ENCODE measurements around the gene TRPM3. TPM values are rescaled to one million over a fixed set of nuclear protein-coding genes. Genes with fewer than 3 reads are reported as not detected.
"Not testable (repeated sequence)": the region's sequence is repeated elsewhere in the genome, so short reads cannot be mapped to it uniquely, and the experiment has no call there.

TRPM3 gene
- total RNA-seq, 2 experiments from 2014 or later = not detected

DNA sequence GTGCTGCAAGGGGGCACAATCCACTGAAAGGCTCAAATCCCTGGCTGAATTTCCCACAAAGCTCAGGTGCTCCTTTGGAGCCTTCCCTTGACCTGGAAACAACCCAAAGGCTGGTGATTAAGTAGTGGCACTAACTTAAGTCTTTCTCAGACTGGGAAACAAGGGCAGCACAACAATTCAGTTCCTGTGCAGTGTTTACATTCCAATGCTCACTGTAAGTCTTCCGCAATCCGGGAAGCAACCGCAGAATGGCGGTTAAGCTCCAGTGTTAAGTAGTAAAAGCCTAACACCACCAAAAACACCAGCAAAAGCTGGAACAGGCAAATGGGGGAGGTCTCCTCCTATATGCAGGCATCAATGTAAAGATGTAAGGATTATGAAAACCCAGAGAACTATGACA is 117.2 kb downstream of the TRPM3 start:
- ChIA-PET POLR2A (no interaction called here), CTCF (no interaction called here)

DNA sequence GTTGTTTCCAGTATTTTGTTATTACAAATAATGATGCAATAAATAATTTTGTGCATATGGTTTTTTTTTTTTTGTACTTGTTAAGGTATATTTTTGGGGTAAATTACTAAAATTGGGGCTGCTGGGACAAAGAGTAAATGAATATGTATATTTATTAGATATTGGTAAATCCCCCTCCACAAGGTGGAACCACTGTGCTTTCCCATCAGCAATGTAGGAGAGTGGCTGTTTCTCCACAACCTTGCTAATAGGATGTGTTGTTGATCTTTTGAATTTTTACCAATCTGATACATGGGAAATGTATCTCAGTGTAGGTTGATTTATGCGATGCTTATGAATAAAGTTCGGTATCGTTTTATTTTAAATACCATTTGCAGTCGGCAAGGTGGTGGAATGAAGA is 118.1 kb downstream of the TRPM3 start:
- POLR2A ChIA-PET = no interaction called here
- CTCF ChIA-PET = no interaction called here

DNA sequence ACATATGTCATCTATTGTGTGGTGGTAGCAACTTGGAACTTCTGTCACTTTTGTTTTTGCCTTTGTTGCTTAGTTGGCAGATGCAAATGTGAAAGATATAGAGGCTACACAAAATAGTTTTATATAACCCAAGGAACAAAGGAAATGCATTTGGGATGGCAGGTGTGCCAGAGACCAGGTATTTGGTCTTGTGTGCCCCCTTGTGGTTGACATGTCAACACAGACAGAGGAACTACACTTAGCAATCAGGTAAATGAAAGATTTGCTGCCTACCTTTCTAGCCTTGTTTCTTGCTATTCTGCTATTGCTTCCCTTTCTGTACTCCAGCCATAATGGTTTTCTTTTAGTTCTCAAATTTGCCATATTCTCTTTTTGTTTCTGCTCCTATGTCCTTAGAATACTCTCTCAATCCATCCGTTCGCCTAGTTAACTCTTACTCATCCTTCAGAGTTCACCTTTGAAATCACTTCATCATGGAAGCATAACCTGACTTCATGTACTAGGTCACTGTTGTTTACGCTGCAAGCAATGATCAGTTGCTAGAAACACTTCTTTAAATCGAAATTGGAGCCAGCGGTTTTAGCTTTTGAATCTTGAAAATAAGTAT is 119.5 kb downstream of the TRPM3 start:
- ChIA-PET CTCF (no interaction called here), POLR2A (no interaction called here)

DNA sequence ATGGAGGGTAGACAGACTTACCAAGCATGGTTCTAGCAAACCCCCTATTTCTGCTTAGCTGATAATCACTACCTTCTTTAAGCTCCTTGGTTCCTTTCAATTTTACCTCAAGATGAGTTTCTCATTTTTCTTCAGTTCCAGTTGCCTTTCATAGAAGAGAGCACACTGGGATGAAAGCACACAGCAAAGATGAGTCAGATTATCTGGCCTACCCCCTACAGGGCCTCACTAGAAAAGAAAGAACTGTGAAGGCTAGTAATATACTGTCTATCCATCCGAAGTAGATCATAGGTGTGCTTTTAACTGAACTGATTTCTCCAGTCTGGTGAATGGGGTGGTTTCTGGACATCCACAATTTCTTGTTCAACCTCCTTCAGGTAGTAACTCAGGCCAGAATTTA is 122.5 kb downstream of the TRPM3 start:
- ChIA-PET CTCF (no interaction called here), POLR2A (no interaction called here)

DNA sequence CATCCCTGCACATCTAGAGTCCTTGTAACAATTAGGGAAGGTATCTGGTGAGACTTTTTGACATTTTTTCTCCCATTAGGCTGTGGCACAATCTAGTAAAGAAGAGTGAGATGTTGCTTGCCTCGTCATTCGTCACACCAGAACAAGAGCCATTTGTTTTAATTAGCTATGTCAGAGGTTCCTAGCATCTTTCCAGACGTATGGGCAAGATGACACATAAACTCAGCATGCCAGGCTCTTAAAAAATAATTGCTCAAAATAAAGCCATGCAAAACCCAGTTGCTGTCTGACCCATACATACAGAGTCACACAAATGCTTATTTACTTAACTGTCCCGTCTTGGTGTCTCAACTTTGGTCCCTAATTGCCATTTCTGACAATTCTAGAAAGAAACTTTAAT is 125.9 kb downstream of the TRPM3 start:
- CTCF ChIA-PET = no interaction called here
- POLR2A ChIA-PET = no interaction called here

DNA sequence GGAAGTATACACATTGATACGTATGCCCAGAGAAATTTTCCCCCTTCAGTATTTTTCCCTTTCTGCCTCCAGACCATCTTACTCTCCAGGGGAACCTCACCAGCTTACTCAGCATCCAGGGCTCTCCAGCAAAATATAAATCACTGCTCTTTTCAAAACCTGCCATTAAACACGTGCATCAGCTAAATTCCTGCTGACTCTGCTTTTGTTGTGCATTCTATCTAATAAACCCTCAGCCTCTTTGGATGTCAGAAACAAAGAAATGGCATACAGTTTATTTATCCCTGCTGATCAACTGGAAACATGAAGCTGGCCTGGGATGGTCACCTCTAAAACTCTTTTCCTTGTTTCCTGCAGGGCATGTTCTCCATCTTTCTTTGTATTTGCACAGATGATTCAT is 126.8 kb downstream of the TRPM3 start:
- CTCF ChIA-PET = no interaction called here
- POLR2A ChIA-PET = no interaction called here

DNA sequence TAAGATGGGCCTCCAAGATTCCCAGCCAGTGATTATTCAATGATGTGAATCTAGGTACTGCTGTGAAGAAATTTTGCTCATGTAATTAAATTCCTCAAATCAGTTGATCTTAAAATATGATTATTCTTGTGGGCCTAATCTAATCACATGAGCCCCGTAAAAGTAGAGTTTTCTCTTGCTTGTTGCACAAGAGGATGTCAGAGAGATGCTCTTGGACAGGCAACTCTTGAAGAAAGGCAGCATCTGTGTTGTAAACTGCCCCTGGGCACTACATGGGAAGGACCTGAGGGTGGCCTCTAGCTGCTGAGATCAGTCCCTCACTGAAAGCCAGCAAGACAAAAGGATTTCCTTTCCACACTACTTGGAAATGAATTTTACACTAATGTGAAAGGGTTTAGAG is 132.9 kb downstream of the TRPM3 start:
- POLR2A ChIA-PET = no interaction called here
- CTCF ChIA-PET = interaction anchor here (1.2 kb wide), 1 partner anchor 43 kb away, joined by 3 read pairs; no protein-coding TSS in a partner anchor

DNA sequence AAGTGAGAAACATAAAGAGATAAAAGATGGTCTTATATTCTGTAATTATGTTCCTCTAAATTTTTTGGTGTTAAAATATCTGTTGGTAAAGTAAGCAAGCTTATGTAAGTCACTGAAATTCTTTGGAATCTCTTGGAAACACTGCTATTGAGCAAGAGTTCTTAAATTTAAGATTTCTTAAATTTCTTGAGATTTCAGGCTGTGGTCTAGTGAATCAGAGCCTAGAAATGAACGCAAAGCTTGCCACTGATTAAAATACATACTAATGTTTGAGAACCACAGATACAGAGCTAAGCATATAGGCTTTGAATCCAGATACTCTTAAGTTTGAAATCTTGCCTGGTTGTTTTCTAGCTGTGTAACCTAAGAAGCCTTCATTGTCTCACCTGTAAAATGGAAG is 133.4 kb downstream of the TRPM3 start:
- POLR2A ChIA-PET = no interaction called here
- CTCF ChIA-PET = no interaction called here

DNA sequence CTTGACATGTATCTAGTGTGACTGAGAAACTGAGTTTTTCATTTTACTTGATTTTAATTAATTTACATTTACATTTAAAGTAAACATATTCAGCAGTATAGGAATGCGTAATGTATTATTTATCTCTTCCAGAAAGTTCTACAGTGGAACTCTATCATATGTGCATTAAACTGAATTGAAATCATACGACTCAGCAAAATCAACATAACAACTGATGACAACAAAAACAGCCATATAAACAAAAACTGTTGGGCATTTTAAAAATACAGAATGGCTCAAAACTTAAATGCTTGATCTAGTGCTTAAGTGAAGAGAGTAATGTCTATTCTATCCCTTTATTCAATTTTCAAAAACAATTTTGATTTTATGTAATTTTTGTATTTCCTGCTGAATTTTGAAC is 134.4 kb downstream of the TRPM3 start:
- CTCF ChIA-PET = no interaction called here
- POLR2A ChIA-PET = no interaction called here

DNA sequence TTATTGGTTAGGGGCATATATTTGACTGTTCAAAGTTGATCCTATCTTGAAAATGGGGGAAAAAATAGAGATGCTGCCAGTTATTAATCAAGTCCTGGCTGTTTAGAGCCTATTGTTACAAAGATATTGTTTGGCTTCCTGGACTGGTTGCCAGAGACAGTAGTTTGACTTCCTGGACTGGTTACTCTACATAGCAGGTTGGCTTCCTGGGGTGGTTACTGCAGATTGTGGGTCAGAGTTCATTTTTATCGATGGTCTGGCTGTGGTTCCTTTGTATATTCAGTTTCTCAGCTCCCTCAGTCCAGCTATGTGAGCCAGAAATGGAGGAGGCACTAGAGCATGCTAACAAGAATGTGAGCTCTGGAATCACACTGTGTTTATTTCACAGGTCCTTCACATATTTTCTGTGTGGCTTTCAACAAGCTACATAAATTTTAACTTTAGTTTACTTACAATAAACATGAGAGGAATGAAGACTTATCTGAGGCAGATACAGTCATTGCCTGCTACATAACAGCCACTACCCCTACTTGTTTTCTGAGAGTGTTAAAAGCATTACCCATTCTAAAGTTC is 137.6 kb downstream of the TRPM3 start:
- ChIA-PET CTCF (no interaction called here), POLR2A (no interaction called here)

DNA sequence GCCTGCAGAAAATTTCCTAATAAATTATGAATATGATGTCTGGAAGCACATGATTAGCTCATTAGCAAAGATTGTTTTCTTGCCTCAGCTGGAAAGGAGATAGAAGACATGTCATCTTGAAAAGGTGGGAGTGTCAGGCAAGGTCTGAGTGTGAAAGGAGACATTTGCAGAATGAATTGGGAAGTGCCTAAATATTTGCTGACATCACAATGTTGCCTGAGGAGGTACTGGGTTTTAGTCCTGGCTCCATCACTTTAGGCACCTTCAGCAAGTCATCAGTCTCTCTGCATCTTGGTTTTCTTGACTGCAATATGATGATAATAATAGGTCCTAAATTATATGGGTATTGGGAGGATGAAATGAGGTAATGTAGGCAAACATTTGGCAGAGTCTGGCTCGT is 140.1 kb downstream of the TRPM3 start:
- POLR2A ChIA-PET = no interaction called here
- CTCF ChIA-PET = no interaction called here

DNA sequence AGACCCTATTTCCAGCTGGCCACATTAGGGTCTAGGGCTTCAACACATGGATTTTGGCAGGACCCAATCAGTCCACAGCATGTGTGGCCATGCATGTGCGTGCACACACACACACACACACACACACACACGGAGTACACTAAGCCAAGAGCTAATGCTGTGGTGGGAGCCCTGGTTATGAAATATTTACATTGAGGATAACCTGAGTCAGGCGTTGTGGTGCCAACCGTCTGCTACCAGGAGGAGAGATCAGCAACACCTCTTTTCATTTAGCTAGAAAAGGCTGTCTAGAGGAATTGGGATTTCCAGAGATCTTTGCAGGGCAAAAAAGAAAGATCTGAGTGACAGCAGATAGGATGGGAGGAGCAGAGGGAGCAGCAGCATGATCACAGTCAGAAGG is 141.5 kb downstream of the TRPM3 start:
- ChIA-PET POLR2A (no interaction called here), CTCF (no interaction called here)

DNA sequence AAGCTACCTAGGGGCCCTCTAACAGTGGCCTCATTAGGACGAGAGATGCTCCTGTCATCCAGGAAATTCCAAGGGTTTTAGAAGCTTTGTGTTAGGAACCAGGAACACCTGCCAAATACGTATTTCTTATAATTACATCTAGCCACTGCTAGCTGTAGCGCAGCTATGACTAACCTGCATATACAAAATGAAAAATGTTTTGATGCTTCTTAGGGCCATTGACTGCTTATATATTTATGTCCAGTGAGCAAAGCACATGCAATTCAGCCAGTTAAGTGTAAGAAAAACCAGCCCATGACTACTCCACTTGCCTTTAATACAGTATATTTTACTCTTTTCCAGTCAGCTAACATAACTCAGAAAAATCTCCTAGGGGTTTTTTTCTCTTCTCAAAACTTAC is 143.3 kb downstream of the TRPM3 start:
- CTCF ChIA-PET = no interaction called here
- POLR2A ChIA-PET = no interaction called here

DNA sequence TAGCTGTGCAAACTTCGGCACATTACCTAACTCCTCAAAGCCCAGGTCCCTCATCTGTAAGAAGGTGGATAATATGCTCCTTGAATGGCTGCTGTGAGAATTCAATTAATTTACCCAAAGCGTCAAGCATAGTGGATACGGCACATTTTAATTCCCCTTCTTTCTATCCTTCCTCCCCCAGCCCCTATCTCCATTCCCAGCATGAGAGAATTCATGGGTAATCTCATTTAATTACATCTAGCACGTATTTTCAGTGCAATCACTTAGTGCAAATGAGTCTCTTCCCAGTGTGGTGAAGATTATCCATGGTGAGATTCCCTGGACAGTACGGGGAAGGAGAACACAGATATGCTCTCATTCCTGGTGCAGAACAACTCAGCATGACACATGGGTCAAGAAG is 145.6 kb downstream of the TRPM3 start:
- ChIA-PET POLR2A (no interaction called here), CTCF (interaction anchor here (0.5 kb wide), 1 partner anchor 302 kb away, joined by 3 read pairs; no protein-coding TSS in a partner anchor)

DNA sequence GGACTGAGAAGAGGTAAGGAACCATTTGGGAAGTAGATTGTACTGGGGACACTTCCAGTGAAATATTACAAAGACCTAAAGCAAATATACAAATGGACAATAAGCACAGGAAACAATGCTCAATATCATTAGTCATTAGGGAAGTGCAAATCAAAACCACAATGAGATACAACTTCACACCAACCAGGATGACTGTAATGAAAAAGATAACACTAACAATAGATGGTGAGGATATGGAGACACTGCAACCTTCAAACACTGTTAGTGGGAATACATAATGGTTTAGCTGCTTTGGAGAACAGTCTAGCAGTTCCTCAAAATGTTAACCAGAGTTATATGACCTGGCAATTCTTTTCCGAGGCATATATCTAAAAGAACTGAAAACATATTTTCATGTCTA is 149.7 kb downstream of the TRPM3 start:
- CTCF ChIA-PET = no interaction called here

DNA sequence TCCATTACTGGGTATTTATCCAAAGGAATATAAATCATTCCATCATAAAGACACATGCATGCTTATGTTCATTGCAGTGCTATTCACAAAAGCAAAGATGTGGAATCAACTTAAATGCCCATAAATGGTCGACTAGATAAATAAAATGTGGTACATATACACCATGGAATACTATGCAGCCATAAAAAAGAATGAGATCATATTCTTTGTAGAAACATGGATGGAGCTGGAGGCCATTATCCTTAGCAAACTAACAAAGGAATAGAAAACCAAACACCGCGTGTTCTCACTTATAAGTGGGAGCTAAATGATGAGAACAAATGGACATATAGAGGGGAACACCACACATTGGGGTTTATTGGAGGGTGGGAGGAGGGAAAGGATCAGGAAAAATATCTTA is 155.0 kb downstream of the TRPM3 start:
- CTCF ChIA-PET = interaction anchor here (0.7 kb wide), 1 partner anchor 114 kb away, joined by 4 read pairs; no protein-coding TSS in a partner anchor
- POLR2A ChIA-PET = not testable (repeated sequence)

More for the DNA sequence above, 149.7 kb downstream of the TRPM3 start:
- POLR2A ChIA-PET = no interaction called here

DNA sequence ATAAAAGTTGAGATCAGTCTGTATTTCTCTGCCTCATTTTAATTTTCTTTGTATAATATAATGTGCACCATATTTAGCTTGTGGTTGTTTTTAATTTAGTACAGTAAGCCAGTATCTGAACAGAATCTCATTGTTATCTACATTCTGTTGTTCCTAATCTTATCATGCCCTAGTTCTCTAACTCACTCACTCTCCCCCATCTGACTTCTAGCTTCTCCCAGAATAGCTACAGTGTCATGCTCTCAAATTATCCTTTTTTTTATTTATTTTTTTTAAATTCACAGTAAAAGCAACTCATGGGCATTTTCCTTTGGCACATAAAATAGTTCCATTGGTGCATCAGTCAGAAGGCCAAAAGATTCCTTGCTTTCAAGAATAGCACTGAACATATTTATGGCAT is 156.6 kb downstream of the TRPM3 start:
- ChIA-PET POLR2A (no interaction called here), CTCF (no interaction called here)

DNA sequence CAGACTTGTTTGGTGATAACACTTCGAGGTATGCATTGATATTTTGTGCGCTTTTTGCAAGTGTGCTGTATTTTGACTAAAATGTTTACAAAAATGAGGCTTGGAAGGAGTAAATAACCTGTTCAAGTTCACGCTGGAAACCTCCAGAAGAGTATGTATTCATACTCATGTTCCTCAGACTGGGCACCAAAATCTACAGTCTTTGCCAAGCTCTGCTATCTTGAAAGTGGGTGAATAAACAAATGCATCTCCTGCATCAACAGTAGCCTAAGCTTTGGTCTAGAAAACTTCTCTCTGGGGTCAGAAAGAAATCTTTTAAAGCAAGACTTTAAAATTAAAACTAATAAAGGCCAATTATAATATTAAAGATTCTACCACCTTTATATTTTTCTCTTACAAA is 157.9 kb downstream of the TRPM3 start:
- ChIA-PET POLR2A (no interaction called here), CTCF (no interaction called here)

DNA sequence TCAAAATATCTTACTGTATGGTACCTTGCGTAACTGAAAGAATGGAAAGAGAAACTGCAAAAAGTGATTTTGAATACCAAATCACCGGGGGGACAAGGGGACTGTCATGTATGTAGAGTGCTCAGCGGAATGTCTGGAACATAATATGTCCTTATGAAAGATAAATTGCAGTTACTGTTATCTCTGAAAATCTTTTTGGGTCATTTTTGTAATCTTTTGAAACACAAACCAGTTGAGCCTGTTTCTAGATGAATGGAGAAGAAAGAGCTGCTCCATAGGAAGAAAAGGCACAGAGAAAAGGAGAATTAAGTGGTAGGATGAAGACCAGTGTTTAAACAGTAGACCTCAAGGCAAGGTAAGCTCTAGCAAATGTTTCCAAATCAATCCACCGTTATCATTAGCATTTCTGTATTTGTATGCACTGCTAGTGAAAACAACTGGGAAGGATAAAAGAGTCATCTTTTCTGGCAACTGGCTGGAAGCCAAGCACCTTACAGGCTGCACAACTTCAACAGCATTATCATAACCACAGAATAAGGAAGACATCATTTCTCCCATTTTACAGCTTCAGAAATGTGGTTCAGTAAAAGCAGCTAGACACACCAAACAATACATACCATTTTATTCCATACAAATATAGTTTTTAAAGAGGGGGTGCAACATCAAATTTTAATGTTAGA is 158.5 kb downstream of the TRPM3 start:
- ChIA-PET CTCF (no interaction called here), POLR2A (no interaction called here)

DNA sequence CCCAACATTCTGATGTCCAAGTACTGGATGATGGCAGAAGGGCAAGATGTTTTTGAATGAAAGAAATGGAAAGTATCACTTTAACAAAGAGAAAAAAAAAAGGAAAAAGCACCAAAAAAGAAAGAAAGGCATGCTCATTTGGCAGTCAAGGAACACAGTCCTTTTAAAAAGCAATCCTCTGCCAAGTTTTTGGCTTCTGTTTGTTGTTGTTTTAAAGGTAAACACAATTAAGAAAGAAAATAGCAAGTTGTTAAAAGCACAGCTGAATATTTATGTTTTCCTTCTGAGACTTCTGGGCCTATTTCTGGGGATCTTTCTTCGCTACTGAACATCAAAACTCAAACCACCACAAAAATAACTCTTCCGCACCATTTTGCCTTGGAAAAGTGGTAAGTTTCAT is 162.1 kb downstream of the TRPM3 start:
- ChIA-PET CTCF (no interaction called here), POLR2A (no interaction called here)

DNA sequence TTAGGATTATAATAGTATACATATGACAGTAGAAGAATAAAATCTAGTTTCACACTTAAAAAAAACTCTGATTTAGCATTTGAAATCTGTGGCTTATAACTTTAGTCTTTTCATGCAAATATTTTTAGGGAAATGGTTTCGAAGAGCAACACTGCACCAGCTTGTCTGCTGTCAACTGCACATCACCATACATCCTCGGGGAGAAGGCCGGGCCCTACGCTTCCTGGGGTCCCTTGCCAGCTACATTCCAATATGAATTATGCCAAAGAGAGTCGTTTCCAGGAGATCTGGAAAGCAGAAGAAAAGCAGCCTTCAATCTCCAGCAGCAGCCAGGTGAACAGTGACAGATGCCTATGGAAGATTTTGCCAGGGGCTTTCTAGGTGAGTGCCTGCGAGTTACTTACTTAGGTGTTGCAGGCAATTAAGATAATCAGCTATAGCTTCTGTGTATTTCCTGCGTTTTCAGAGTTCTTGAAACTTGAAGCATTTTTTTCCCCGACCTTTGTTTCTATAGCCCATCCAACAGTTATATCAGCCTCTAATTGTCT is 166.8 kb downstream of the TRPM3 start:
- CTCF ChIA-PET = no interaction called here
- POLR2A ChIA-PET = no interaction called here

DNA sequence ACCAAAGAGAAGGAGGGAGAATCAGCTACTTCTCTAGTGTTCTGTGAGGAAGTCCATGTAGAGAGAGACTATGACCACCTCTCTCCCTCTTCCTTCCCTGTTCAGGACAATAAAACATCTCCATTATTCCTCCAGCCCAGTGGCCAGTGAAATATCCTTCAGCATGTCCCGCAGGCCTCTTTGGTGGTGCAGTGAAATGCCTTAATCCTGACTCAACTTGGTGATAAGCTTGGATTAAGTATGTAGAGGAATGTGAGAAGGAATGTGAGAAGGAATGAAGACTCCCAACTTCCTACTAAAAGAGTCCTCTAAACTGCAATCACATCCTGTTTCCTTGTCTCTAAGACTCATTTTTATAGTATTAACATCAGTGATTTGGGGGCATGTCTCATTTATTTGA is 167.3 kb downstream of the TRPM3 start:
- ChIA-PET CTCF (no interaction called here), POLR2A (no interaction called here)

Data from activated CD8-positive, alpha-beta memory T cell treated with anti-CD3 and anti-CD28 coated beads for 36 hours (primary cell).